Epithelial cell of proximal tubule (primary cell): ENCODE measurements around the gene LMBRD2. TPM values are rescaled to one million over a fixed set of nuclear protein-coding genes. Genes with fewer than 3 reads are reported as not detected.

Experiments used
- DNase-seq: peaks from one replicate; pipeline ENCODE4 v3.0.0-alpha.2; 2011; ENCODE audit warnings: low read depth
- H3K4me3 ChIP-seq: 2 replicates; pipeline ENCODE4 v1.5.1; 2011; ENCODE audit warnings: low read depth, mild to moderate bottlenecking, low read length
- CTCF ChIP-seq: conservative IDR thresholded peaks from 2 replicates; pipeline ENCODE4 v1.5.1; 2012; ENCODE audit warnings: low read depth, mild to moderate bottlenecking, low read length
- total RNA-seq: library from RNA; depleted of rRNA; stranded (reverse); fragments of >200 nt; gene quantifications from 2 replicates; pipeline ENCODE4 v1.2.3, GENCODE V29; 2015

Gene LMBRD2
- total RNA-seq, 1 donor from 2014 or later, result 2.7 TPM

- H3K4me3 ChIP-seq, result no peak overlapping the region
- TF ChIP-seq CTCF, result peak; percentile 45
- DNase-seq, result no peak
Observed at GRCh38 chr5:36073595-36074216, 78.0 kb downstream of the LMBRD2 start.

GRCh38 chr5:36070687-36071571 is 80.8 kb downstream of the LMBRD2 start:
- no peak for DNase-seq
- peak overlapping the region; percentile 42 for H3K4me3 ChIP-seq
- no peak for TF ChIP-seq CTCF

GRCh38 chr5:36068751-36069281 is 82.9 kb downstream of the LMBRD2 start:
- no peak for TF ChIP-seq CTCF
- no peak for DNase-seq
- H3K4me3 ChIP-seq, result no peak overlapping the region

- no peak for TF ChIP-seq CTCF
- H3K4me3 ChIP-seq, result peak within 1 kb of the TSS; percentile 22
- DNase-seq, result no peak
Observed at GRCh38 chr5:36066540-36067210, 85.0 kb downstream of the LMBRD2 start, which contains the start of gene UGT3A2. TSS of gene UGT3A2 (minus strand) at chr5:36066882. CDS start at chr5:36066789, 93 bp downstream.

GRCh38 chr5:36066001-36066539 is 85.6 kb downstream of the LMBRD2 start:
- no peak for TF ChIP-seq CTCF
- no peak for DNase-seq
- H3K4me3 ChIP-seq, result peak overlapping the region; percentile 22

GRCh38 chr5:36060420-36060887 is 91.2 kb downstream of the LMBRD2 start:
- TF ChIP-seq CTCF, result peak; percentile 28
- DNase-seq, result no peak
- no peak overlapping the region for H3K4me3 ChIP-seq
